HepG2 (cell line): ENCODE data around the gene ZNF12. TPM values are rescaled to one million over a fixed set of nuclear protein-coding genes. Genes with fewer than 3 reads are reported as not detected.

ENCODE experiments used
- ATF7 ChIP-seq, 2 experiments: fragments of 450-650 bp in 1 of 2; sonication (generic) in 1 of 2; formaldehyde crosslinking in 1 of 2; IDR thresholded peaks; 2 replicates each; pipeline versions ENCODE4 v1.4.0 to v1.6.1; 2016 to 2020; ENCODE audit warnings: antibody characterized with exemption in 1 of 2, mild to moderate bottlenecking in 1 of 2, missing genetic modification reagents in 1 of 2
- BHLHE40 ChIP-seq: IDR thresholded peaks from 2 replicates; pipeline ENCODE4 v1.6.1; 2011; ENCODE audit warnings: low read length, improper control_type of control experiment
- HCFC1 ChIP-seq: fragments of 150-350 bp; IDR thresholded peaks from 2 replicates; pipeline ENCODE4 v1.6.1; 2014; ENCODE audit warnings: low read depth, low read length
- HMGXB3 ChIP-seq: sonication (generic); formaldehyde crosslinking; IDR thresholded peaks from 2 replicates; pipeline ENCODE4 v1.4.0; 2020; ENCODE audit warnings: missing genetic modification reagents, borderline replicate concordance
- HNF4G ChIP-seq, 2 experiments: sonication (generic) in 1 of 2; formaldehyde crosslinking in 1 of 2; IDR thresholded peaks; 2 replicates each; pipeline versions ENCODE4 v1.4.0 to v1.6.1; 2011 to 2020; ENCODE audit warnings: borderline replicate concordance in 2 of 2, low read depth in 2 of 2, mild to moderate bottlenecking in 2 of 2, low read length in 1 of 2, missing genetic modification reagents in 1 of 2, moderate library complexity in 1 of 2
- POGZ ChIP-seq: sonication (generic); formaldehyde crosslinking; IDR thresholded peaks from 2 replicates; pipeline ENCODE4 v1.4.0; 2020; ENCODE audit warnings: mild to moderate bottlenecking, missing genetic modification reagents
- SMARCE1 ChIP-seq: fragments of 450-650 bp; IDR thresholded peaks from 2 replicates; pipeline ENCODE4 v1.6.1; 2017; ENCODE audit warnings: borderline replicate concordance
- SNAPC5 ChIP-seq: sonication (generic); formaldehyde crosslinking; IDR thresholded peaks from 2 replicates; pipeline ENCODE4 v1.8.1; 2023; ENCODE audit warnings: mild to moderate bottlenecking, missing genetic modification reagents, borderline replicate concordance
- ZNF362 ChIP-seq: sonication (generic); formaldehyde crosslinking; IDR thresholded peaks from 2 replicates; pipeline ENCODE4 v1.4.0; 2020; ENCODE audit warnings: missing genetic modification reagents, mild to moderate bottlenecking, borderline replicate concordance
- ZNF441 ChIP-seq: sonication (generic); formaldehyde crosslinking; IDR thresholded peaks from 2 replicates; pipeline ENCODE4 v1.7.0; 2021; ENCODE audit warnings: missing genetic modification reagents, borderline replicate concordance
- ZNF549 ChIP-seq: sonication (generic); formaldehyde crosslinking; IDR thresholded peaks from 2 replicates; pipeline ENCODE4 v1.5.0; 2020; ENCODE audit warnings: missing genetic modification reagents
- ZNF550 ChIP-seq: sonication (generic); formaldehyde crosslinking; IDR thresholded peaks from 2 replicates; pipeline ENCODE4 v1.4.0; 2020; ENCODE audit warnings: mild to moderate bottlenecking, missing genetic modification reagents, borderline replicate concordance
- ZNF556 ChIP-seq: sonication (generic); formaldehyde crosslinking; IDR thresholded peaks from 2 replicates; pipeline ENCODE4 v1.4.0; 2020; ENCODE audit warnings: mild to moderate bottlenecking, missing genetic modification reagents, borderline replicate concordance
- ZNF574 ChIP-seq: sonication (generic); formaldehyde crosslinking; IDR thresholded peaks from 2 replicates; pipeline ENCODE4 v1.4.0; 2020; ENCODE audit warnings: missing genetic modification reagents
- ZNF674 ChIP-seq: sonication (generic); formaldehyde crosslinking; IDR thresholded peaks from 2 replicates; pipeline ENCODE4 v1.5.0; 2020; ENCODE audit warnings: low read depth, mild to moderate bottlenecking, missing genetic modification reagents
- ZNF773 ChIP-seq: sonication (generic); formaldehyde crosslinking; IDR thresholded peaks from 2 replicates; pipeline ENCODE4 v1.4.0; 2020; ENCODE audit warnings: missing genetic modification reagents, borderline replicate concordance
- ZNF878 ChIP-seq: sonication (generic); formaldehyde crosslinking; IDR thresholded peaks from 2 replicates; pipeline ENCODE4 v1.8.1; 2023; ENCODE audit warnings: mild to moderate bottlenecking, missing genetic modification reagents, moderate library complexity
- polyA plus RNA-seq, 8 experiments: library from polyadenylated mRNA; depleted of rRNA in 3 of 8; stranded (reverse) in 7 of 8; unstranded in 1 of 8; fragments of >200 nt; fragmentation: Illumina TruSeq in 4 of 8; extraction: Trizol in 4 of 8; gene quantifications; 2 replicates each; pipeline versions ENCODE4 v1.2.1 to v1.2.3, GENCODE V29; 2011 to 2016; ENCODE audit warnings: low read depth in 4 of 8, missing spikeins in 1 of 8, mixed read lengths in 1 of 8; ENCODE audit not compliant: insufficient read depth in 1 of 8
- total RNA-seq, 5 experiments: library from RNA; depleted of rRNA; stranded (reverse); fragments of >200 nt; fragmentation: Illumina TruSeq; extraction: Trizol; gene quantifications; 2 replicates each; pipeline ENCODE4 v1.2.3, GENCODE V29; 2016; ENCODE audit warnings: low read depth in 1 of 5
- TF ChIP-seq, protein P1 (sequence below), 2 experiments: fragments of 450-650 bp in 1 of 2; sonication (generic) in 1 of 2; formaldehyde crosslinking; IDR thresholded peaks; 2 replicates each; pipeline versions ENCODE4 v1.5.0 to v1.8.0; 2020 to 2022; ENCODE audit warnings: mild to moderate bottlenecking in 1 of 2, missing genetic modification reagents in 1 of 2
- TF ChIP-seq, protein P2 (sequence below): sonication (generic); formaldehyde crosslinking; IDR thresholded peaks from 2 replicates; pipeline ENCODE4 v1.4.0; 2020; ENCODE audit warnings: mild to moderate bottlenecking, missing genetic modification reagents

Gene ZNF12
- total and polyA plus RNA-seq, 2 of the 13 experiments (the other 11 are each of a cell fraction or from before 2014, with no cell fraction given): 21.4 to 22.8 TPM

DNA sequence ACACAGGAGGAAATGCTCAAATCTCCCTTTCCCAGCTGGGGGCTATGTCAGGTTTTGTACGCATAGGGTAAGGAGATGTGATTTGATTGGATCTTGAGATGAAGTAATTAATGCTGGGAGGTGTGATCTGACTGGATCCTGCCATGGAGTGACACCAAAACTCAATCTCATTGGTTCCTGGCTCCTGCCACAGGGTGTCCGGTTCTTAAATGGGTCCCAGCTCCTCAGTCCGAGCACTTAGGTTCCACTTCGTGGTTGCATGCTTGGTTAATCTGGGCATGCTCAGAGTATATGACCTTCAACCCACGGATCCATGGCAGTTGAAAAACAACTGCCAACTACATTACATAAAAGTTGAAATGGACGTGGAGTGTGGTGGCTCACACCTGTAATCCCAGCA, 3.1 kb upstream of the ZNF12 start (continued):
- TF ChIP-seq SNAPC5 (no peak), HCFC1 (peak; percentile 42; the same call in 1 of the 2 replicates), ZNF878 (CRISPR knock-in tag) (no peak), ZNF556 (no peak), ZNF674 (CRISPR knock-in tag) (no peak), ZNF362 (no peak), ZNF574 (CRISPR knock-in tag) (peak; percentile 72), SMARCE1 (no peak), ZNF441 (CRISPR knock-in tag) (no peak), ZNF550 (CRISPR knock-in tag) (no peak), ATF7 (IDR thresholded peaks at IDR 0.05) (no peak), ATF7 (CRISPR knock-in tag; IDR thresholded peaks at IDR 0.05) (no peak), ZNF773 (CRISPR knock-in tag) (no peak), BHLHE40 (no peak), ZNF549 (CRISPR knock-in tag) (no peak), HNF4G (IDR thresholded peaks at IDR 0.05; ENCODE audit: borderline replicate concordance, low read depth, low read length) (no peak), HNF4G (CRISPR knock-in tag; IDR thresholded peaks at IDR 0.05; ENCODE audit: borderline replicate concordance, low read depth) (no peak), HMGXB3 (CRISPR knock-in tag) (peak; percentile 99), POGZ (CRISPR knock-in tag) (peak; percentile 84)
- TF ChIP-seq, protein P1, sequence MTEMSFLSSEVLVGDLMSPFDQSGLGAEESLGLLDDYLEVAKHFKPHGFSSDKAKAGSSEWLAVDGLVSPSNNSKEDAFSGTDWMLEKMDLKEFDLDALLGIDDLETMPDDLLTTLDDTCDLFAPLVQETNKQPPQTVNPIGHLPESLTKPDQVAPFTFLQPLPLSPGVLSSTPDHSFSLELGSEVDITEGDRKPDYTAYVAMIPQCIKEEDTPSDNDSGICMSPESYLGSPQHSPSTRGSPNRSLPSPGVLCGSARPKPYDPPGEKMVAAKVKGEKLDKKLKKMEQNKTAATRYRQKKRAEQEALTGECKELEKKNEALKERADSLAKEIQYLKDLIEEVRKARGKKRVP (CRISPR knock-in tag; IDR thresholded peaks at IDR 0.05): no peak
- TF ChIP-seq, protein P2, sequence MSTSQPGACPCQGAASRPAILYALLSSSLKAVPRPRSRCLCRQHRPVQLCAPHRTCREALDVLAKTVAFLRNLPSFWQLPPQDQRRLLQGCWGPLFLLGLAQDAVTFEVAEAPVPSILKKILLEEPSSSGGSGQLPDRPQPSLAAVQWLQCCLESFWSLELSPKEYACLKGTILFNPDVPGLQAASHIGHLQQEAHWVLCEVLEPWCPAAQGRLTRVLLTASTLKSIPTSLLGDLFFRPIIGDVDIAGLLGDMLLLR (CRISPR knock-in tag): no peak
